ENCODE results near the gene FOXK1.
A peak's percentile ranks its signal among the peaks of the same experiment; 100 is the strongest.

Gene FOXK1

DNA sequence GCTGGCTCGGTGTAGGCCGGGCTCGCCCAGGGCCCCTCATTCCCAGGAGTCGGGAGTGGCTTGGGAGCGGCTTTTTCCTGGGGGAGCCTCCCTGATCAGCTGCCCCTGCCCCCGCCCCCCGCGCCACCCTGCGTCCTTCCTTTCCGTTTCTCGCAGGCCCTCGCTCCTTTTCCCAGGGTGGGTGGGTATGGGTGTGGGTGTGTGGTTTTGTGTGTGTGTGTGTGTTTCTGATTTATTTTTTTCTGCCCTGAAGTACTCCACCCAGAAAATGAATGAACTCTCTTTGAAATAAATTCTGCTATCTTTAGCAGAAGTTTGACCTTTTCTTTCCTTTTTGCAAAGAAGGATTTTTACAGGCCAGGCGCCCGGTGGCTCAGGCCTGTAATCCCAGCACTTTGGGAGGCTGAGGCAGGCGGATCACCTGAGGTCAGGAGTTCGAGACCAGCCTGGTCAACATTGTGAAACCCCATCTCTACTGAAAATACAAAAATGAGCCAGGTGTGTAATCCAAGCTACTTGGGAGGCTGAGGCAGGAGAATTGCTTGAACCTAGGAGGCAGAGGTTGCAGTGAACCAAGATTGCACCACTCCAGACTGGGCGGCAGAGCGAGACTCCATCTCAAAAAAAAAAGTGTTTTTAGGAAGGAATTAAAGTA is 63.3 kb downstream of the FOXK1 start:
- DNase-seq (ENCODE audit: low read depth) = no peak

GRCh38 chr7:4745971-4746919 is 64.2 kb downstream of the FOXK1 start:
- DNase-seq (ENCODE audit: low read depth) = no peak

- DNase-seq (ENCODE audit: low read depth) = no peak
These were observed 64.9 kb downstream of the FOXK1 start for GRCh38 chr7:4747013-4747412.

DNA sequence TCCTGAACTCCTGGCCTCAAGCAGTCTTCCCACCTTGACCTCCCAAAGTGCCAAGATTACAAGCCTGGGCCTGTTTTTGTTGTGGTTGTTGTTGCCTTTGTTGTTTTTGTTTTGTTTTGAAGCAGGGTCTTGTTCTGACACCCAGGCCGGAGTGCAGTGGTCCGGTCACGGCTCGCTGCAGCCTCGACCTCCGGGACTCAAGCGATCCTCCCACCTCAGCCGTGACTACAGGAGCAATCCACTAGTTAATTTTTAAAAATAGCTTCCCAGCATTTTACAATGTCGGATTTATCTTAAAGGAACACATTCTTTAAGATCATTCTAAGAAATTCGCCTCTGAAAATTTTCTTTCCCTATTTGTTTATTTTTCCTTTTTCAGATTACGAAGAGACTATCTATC is 65.7 kb downstream of the FOXK1 start:
- no peak for DNase-seq (ENCODE audit: low read depth)

DNA sequence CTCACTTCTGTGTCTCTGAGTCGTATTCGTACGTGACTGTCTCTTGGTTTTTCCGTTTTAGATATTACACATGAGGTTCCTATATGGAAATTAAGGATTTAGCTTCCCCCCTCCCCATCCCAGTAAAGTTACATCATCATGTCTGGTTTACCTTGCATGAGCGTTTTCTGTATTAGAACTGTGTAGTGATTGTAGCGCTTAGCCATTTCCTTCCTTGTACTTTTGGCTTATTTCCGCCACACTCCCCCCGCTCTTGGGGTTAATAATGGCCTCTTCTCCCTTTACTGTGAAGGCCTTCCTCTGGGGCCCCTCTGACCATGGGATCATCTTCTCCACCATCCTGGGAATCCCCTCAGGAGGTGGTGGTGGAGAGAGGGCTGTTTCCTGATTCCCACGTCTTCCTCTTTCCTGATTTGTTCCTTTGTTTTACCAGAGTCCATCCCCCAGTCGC is 66.2 kb downstream of the FOXK1 start:
- no peak for DNase-seq (ENCODE audit: low read depth)

DNA sequence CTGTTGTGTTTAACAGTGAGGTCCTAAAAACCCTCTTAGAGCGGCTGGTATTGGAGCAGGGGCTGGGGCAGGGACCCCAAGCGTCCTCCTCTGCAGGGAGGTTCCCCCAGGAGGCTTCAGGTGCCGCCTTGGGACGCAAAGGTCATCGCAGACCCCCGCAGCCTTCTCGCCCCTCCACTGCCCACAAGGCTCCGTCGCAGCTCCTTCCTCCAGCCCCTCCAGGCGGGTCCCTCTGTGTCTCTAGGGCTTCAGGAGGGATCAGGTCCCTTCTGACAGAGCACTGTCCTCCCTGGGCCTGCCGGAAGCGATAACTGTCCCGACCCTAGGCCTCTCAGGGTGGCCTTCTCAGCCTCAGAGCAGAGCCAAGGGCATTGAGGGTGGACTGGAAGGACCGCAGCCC is 67.3 kb downstream of the FOXK1 start:
- DNase-seq (ENCODE audit: low read depth) = no peak

DNA sequence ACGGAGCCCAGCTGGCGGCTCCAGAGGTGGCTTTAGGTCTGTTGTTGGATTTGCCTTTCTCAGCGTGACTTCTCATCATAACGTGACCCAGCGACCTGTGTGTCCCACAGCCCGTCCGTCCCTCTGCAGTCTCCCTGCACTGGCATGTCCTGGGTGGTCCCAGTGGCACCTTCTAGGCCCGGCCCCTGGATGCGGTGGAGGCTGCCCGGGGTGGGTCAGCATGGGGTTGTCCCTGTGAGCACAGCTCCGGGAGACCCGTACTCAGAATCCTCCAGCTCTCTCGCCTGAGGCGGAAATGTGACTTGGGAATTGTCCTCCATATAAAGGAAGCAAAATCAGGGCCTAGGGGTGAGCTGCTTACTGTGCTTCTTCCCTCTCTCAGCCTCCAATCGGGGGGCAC is 67.7 kb downstream of the FOXK1 start:
- no peak for DNase-seq (ENCODE audit: low read depth)

- DNase-seq (ENCODE audit: low read depth) = no peak
These were observed 69.4 kb downstream of the FOXK1 start for GRCh38 chr7:4751398-4751947.

GRCh38 chr7:4753598-4754432 is 71.7 kb downstream of the FOXK1 start:
- peak; percentile 75 for DNase-seq (ENCODE audit: low read depth)

DNA sequence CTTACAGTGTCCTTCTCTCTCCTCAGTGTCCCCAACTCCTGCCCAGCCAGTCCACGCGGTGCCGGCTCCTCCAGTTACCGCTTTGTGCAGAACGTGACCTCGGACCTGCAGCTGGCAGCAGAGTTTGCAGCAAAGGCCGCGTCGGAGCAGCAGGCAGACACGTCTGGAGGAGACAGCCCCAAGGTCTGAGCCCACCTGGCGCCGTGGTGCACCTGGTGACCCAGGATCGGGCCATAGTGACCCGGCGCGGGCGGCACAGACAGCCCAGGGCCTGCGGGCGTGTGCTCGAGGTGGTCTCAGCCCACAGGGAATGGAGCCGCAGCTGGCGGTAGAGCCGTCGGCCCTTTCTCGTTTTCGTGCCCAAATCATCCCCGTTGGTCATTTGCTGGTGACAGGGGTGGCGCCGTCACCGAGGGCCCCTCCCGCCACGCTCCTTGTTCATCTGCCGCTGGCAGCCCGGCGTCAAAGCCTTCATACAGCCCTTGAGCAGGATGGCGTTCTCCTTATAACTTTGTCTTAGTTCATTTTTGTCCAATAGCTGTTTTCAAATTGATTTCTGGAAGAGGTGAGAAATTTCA is 72.4 kb downstream of the FOXK1 start:
- DNase-seq (ENCODE audit: low read depth) = no peak

GRCh38 chr7:4755045-4755444 is 73.0 kb downstream of the FOXK1 start:
- no peak for DNase-seq (ENCODE audit: low read depth)

DNA sequence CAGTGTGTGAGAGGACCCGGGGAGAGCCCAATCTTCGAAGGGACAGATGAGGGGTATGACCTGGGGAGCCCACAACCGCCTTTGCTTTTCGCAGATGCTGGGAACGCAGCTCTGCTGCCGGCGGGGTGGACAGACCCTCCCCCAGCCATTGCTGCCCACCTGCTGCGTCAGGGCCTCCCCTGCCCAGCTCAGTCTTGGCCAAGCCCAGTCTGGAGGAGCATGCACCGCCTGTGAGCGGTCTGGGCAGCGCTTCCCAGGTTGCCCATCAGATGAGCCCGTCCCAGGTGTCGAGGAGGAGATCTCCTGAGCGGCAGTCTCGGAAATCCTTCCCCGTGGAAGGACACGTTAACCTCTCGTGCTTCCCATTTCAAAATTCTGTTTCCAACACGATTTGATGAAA is 76.0 kb downstream of the FOXK1 start:
- DNase-seq (ENCODE audit: low read depth) = no peak

DNA sequence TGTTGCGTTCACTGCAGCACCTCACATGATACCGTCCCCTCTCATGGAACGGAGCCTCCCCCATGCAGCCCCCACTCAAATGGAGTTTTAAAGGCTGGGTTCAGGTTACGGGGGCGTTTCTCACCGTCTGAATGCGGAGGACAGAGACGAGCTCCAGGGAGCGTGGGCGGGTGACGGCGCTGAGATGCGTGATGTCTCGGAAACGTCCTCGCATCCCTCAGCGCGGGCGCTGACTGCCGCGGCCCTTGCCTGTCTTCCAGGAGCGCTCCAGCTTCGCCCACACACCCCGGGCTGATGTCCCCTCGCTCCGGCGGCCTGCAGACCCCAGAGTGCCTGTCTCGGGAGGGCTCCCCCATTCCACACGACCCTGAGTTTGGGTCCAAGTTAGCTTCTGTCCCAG is 76.7 kb downstream of the FOXK1 start:
- DNase-seq (ENCODE audit: low read depth) = no peak

DNA sequence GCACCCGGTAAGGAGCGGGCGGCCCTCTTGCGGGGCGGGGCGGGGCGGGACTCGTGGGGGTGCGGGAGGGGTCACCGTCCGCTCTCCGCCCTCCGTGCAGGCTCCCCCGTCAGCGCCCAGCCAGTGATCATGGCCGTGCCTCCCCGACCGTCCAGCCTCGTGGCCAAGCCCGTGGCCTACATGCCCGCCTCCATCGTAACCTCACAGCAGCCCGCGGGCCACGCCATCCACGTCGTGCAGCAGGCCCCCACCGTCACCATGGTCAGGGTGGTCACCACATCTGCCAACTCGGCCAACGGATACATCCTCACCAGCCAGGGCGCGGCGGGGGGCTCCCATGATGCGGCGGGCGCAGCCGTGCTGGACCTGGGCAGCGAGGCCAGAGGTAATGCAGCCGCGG is 77.1 kb downstream of the FOXK1 start:
- DNase-seq (ENCODE audit: low read depth) = no peak

DNA sequence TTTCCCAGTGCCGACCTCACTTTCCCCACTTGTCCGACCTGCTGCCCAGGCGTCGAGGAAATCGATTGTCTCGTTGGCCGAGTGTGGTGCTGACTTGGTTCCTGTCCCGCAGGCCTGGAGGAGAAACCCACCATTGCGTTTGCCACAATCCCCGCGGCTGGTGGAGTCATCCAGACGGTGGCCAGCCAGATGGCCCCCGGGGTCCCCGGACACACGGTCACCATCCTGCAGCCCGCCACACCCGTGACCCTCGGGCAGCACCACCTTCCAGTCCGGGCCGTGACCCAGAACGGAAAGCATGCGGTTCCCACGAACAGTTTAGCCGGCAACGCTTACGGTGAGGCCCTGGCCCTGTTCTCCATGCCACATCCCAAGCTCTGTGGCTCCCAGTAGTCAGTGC is 78.9 kb downstream of the FOXK1 start:
- no peak for DNase-seq (ENCODE audit: low read depth)

- DNase-seq (ENCODE audit: low read depth) = no peak
These were observed 80.3 kb downstream of the FOXK1 start for GRCh38 chr7:4762121-4763055.

DNA sequence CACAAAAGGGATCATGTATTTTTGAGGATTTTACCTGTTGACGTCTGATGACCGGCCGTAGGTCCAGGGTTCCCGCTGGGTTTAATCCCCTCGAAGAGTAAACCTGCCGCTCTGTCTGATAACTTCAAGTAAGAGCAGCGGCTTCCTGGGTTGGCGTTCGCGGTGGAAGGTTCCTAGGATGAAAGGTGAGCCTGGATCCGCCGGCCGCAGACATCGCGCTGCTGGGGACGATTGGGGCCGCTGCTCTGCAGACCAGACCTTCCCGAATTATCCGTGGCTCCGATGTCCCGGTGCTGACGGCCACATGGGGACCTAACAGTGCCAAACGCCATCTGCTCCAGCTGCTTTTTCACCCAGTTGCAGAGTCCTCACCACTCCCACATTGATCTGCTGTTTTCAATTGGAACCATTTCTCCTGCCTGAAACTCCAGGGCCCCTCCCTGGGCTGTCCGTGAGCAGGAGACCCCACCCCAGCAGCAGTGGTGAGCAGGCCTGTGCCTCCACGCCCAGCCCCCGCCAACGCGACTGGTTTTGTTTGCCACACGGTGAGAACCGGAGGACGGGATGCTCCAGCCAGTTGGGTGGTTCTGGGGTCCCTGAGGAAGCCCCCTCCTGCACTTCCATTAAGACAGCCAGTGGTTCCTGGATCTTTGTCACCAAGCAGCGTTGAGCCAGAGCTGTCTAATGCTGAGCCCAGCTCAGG is 81.1 kb downstream of the FOXK1 start:
- DNase-seq (ENCODE audit: low read depth) = no peak

- no peak for DNase-seq (ENCODE audit: low read depth)
These were observed 81.7 kb downstream of the FOXK1 start for GRCh38 chr7:4763794-4764185.

DNA sequence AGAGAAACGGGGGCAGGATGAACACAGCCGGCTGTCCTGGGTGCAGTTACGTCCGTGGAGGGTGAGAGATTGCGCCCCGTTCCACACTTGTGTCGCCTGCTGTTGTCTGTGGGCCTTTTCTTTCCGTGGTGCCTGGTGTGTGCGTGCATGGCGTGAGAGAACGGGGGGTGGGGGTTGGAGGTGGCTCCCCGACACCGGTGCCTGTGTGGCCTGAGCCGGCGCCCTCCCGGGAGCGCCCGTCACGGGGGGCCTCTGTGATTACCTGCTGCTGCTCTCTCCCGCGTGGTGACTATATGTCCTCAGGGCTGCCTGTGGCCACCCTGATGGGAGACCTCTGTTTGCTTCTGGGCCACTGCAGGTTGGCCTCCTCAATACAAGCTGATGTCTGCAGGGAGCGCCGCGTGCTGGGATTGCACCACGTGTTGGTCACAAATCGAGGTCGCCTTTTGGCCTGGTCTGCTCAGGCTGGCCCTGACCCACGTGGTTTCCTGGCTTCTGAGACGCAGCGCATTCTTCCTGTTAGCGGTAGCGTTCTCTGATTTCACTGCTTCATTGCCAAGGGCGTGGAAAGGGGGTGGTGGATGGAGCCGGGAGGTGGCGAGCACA is 82.4 kb downstream of the FOXK1 start:
- no peak for DNase-seq (ENCODE audit: low read depth)

All from stimulated activated CD4-positive, alpha-beta T cell treated with anti-CD3 and anti-CD28 coated beads, Interleukin-2, amount 100 ng/mL, for 4 hours (primary cell).